GM10248 (cell line): ENCODE measurements around the gene TAAR1.
"Not testable (repeated sequence)": the region's sequence is repeated elsewhere in the genome, so short reads cannot be mapped to it uniquely, and the experiment has no call there.

Experiments
- CTCF ChIA-PET: fragments of 300-600 bp; sonication (Branson Sonifier 250); formaldehyde crosslinking; extraction: SDS; loops from one replicate; lab custom pipeline; 2021; ENCODE audit warnings: antibody characterized with exemption; lab: Yijun Ruan, JAX
- POLR2A ChIA-PET: fragments of 350-650 bp; sonication (Branson Sonifier 250); formaldehyde crosslinking; extraction: SDS; loops from one replicate; lab custom pipeline; 2020; ENCODE audit warnings: antibody characterized with exemption; lab: Yijun Ruan, JAX
- DNase-seq: peaks from one replicate; pipeline ENCODE4 v3.0.0; 2012; ENCODE audit errors: extremely low spot score
- CTCF ChIP-seq: IDR thresholded peaks from 2 replicates; pipeline ENCODE4 v1.5.1; 2012; ENCODE audit warnings: mild to moderate bottlenecking, low read depth; ENCODE audit errors: extremely low read depth, missing control alignments, control extremely low read depth

Gene TAAR1

GRCh38 chr6:132651062-132651461, 7.9 kb downstream of the TAAR1 start:
- POLR2A ChIA-PET, result no interaction called here
- CTCF ChIA-PET, result interaction anchor here (0.8 to 1.9 kb wide), 5 partner anchors 8 to 26 kb away, joined by 3 to 11 read pairs (median 5); no protein-coding TSS in a partner anchor
- no peak for DNase-seq
- TF ChIP-seq CTCF, result no peak

GRCh38 chr6:132650429-132650828, 8.6 kb downstream of the TAAR1 start:
- CTCF ChIA-PET, result interaction anchor here (1.3 to 1.6 kb wide), 2 partner anchors 11 to 25 kb away, joined by 3 to 5 read pairs; no protein-coding TSS in a partner anchor
- DNase-seq, result no peak
- TF ChIP-seq CTCF, result no peak
- POLR2A ChIA-PET, result no interaction called here

- DNase-seq, result no peak
- POLR2A ChIA-PET, result no interaction called here
- CTCF ChIA-PET, result interaction anchor here (1.5 kb wide), 1 partner anchor 369 kb away, joined by 3 read pairs; no protein-coding TSS in a partner anchor
- no peak for TF ChIP-seq CTCF
Measured at GRCh38 chr6:132648828-132649227, 10.2 kb downstream of the TAAR1 start.

- DNase-seq, result peak; percentile 15
- no peak for TF ChIP-seq CTCF
- ChIA-PET CTCF (interaction anchor here (1.5 kb wide), 1 partner anchor 368 kb away, joined by 3 read pairs; no protein-coding TSS in a partner anchor), POLR2A (no interaction called here)
Measured at GRCh38 chr6:132648356-132648755, 10.6 kb downstream of the TAAR1 start.

- POLR2A ChIA-PET, result no interaction called here
- no peak for DNase-seq
- CTCF ChIA-PET, result no interaction called here
- no peak for TF ChIP-seq CTCF
Measured at GRCh38 chr6:132643547-132643946, 15.4 kb downstream of the TAAR1 start.

GRCh38 chr6:132637135-132637534, 21.8 kb downstream of the TAAR1 start:
- POLR2A ChIA-PET, DNase-seq: not testable (repeated sequence)
- CTCF ChIA-PET, result interaction anchor here (1.4 kb wide), 1 partner anchor 8 kb away, joined by 3 read pairs; no protein-coding TSS in a partner anchor

GRCh38 chr6:132635906-132636305, 23.1 kb downstream of the TAAR1 start:
- CTCF ChIA-PET, result interaction anchor here (1.4 kb wide), 1 partner anchor 10 kb away, joined by 3 read pairs; no protein-coding TSS in a partner anchor
- POLR2A ChIA-PET, result not testable (repeated sequence)

GRCh38 chr6:132635288-132635687, 23.7 kb downstream of the TAAR1 start:
- POLR2A ChIA-PET, DNase-seq, CTCF ChIA-PET: not testable (repeated sequence)

More at GRCh38 chr6:132635906-132636305, 23.1 kb downstream of the TAAR1 start:
- DNase-seq, result not testable (repeated sequence)
